Gastroesophageal sphincter (tissue), 3 donors: ENCODE data around the gene TP53TG5.

Source experiments
- EP300 ChIP-seq: sonication (generic); formaldehyde crosslinking; IDR thresholded peaks from one replicate; pipeline ENCODE4 v1.6.1; 2017; ENCODE audit warnings: antibody characterized with exemption, mild to moderate bottlenecking
- POLR2A ChIP-seq, 2 donors: fragments of 450-650 bp; IDR thresholded peaks; one replicate each; pipeline ENCODE4 v1.6.1; 2017; ENCODE audit warnings: antibody characterized with exemption in 2 of 2, mild to moderate bottlenecking in 2 of 2, moderate library complexity in 1 of 2
- POLR2AphosphoS5 ChIP-seq: sonication (generic); formaldehyde crosslinking; IDR thresholded peaks from one replicate; pipeline ENCODE4 v1.6.1; 2017; ENCODE audit warnings: antibody characterized with exemption
- TF ChIP-seq, protein P1 (sequence below), 4 experiments: fragments of 200-600 bp in 2 of 4; fragments of 450-650 bp in 2 of 4; sonication (generic) in 1 of 4; IDR thresholded peaks; one replicate each; pipeline ENCODE4 v1.5.1; 2017 to 2019; ENCODE audit warnings: antibody characterized with exemption in 4 of 4, mild to moderate bottlenecking in 2 of 4, moderate library complexity in 2 of 4

DNA sequence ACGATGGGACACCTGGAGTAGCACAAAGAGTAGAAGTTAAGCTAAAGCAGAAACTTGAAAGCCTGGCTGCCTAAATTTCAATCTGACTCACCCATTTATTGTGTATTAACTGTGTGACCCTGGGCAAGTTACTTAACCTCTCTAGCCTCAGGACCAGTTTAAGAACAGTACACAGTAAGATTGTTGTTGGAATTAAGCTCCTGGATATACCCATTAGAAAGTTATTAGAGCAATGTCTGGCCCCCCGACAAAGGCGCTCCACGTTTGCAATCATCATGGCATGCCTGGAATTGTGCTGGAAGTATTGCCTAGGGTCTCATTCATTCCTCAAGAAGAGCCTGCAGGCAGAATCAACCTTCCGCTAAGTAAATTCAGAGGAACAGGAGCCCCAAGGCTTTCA lies 31.3 kb downstream of the TP53TG5 start:
- TF ChIP-seq POLR2A (IDR thresholded peaks at IDR 0.05) (no peak), POLR2AphosphoS5 (no peak), EP300 (no peak)
- TF ChIP-seq, protein P1, sequence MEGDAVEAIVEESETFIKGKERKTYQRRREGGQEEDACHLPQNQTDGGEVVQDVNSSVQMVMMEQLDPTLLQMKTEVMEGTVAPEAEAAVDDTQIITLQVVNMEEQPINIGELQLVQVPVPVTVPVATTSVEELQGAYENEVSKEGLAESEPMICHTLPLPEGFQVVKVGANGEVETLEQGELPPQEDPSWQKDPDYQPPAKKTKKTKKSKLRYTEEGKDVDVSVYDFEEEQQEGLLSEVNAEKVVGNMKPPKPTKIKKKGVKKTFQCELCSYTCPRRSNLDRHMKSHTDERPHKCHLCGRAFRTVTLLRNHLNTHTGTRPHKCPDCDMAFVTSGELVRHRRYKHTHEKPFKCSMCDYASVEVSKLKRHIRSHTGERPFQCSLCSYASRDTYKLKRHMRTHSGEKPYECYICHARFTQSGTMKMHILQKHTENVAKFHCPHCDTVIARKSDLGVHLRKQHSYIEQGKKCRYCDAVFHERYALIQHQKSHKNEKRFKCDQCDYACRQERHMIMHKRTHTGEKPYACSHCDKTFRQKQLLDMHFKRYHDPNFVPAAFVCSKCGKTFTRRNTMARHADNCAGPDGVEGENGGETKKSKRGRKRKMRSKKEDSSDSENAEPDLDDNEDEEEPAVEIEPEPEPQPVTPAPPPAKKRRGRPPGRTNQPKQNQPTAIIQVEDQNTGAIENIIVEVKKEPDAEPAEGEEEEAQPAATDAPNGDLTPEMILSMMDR (IDR thresholded peaks at IDR 0.05): no peak
